B cell (primary cell): ENCODE measurements around the gene MRPL19. TPM values are rescaled to one million over a fixed set of nuclear protein-coding genes. Genes with fewer than 3 reads are reported as not detected.

ENCODE experiments used
- ATAC-seq: fragments of 200-7000 bp; cut with Tn5 transposase; one replicate; pipeline ENCODE4 v1.10.0; 2021; ENCODE audit warnings: low read depth, mild to moderate bottlenecking, moderate number of reproducible peaks, moderate library complexity
- CTCF ChIA-PET: fragments of 350-600 bp; sonication (Branson Sonifier 250); formaldehyde crosslinking; loops from one replicate; lab custom pipeline; 2021; ENCODE audit warnings: antibody characterized with exemption, inconsistent platforms; lab: Charles Lee
- POLR2A ChIA-PET: fragments of 350-600 bp; sonication (Branson Sonifier 250); formaldehyde crosslinking; loops from one replicate; lab custom pipeline; 2021; ENCODE audit warnings: antibody characterized with exemption; lab: Charles Lee
- DNase-seq: peaks from one replicate; pipeline ENCODE4 v3.0.0; 2013
- H2AFZ ChIP-seq: 2 replicates; pipeline ENCODE4 v1.6.1; 2012; ENCODE audit warnings: mild to moderate bottlenecking, low read depth, low read length; ENCODE audit not compliant: insufficient read depth, poor library complexity, severe bottlenecking
- H3K27ac ChIP-seq, 2 donors: 1 replicate in 1 of 2; 2 replicates in 1 of 2; pipeline ENCODE4 v1.5.1; 2012 to 2013; ENCODE audit warnings: low read length in 2 of 2, mild to moderate bottlenecking in 2 of 2, moderate library complexity in 1 of 2
- H3K27me3 ChIP-seq, 4 experiments: fragments of 200-600 bp in 1 of 4; sonication (generic) in 1 of 4; replicated peaks in 1 of 4; 1 replicate in 2 of 4; 2 replicates in 2 of 4; pipeline versions ENCODE4 v1.6.1 to v1.7.0; 2013 to 2016; ENCODE audit warnings: low read length in 3 of 4, mild to moderate bottlenecking in 2 of 4, mixed read lengths in 1 of 4, moderate library complexity in 1 of 4; ENCODE audit not compliant: insufficient read depth in 4 of 4, control insufficient read depth in 3 of 4; ENCODE audit errors: control extremely low read depth in 1 of 4
- H3K36me3 ChIP-seq, 2 experiments: replicated peaks in 1 of 2; 1 replicate in 1 of 2; 2 replicates in 1 of 2; pipeline versions ENCODE4 v1.6.1 to v1.7.1; 2013; ENCODE audit warnings: low read length in 1 of 2; ENCODE audit not compliant: insufficient read depth in 2 of 2, control insufficient read depth in 1 of 2; ENCODE audit errors: control extremely low read depth in 1 of 2, extremely low read depth in 1 of 2
- H3K4me1 ChIP-seq, 2 donors: fragments of 200-600 bp in 1 of 2; sonication (generic) in 1 of 2; 1 replicate in 1 of 2; 2 replicates in 1 of 2; pipeline versions ENCODE4 v1.5.1 to v1.6.1; 2013 to 2017; ENCODE audit warnings: low read length in 2 of 2; ENCODE audit not compliant: control insufficient read depth in 2 of 2, insufficient read depth in 2 of 2
- H3K4me2 ChIP-seq: replicated peaks from 2 replicates; pipeline ENCODE3; 2012; ENCODE audit warnings: mild to moderate bottlenecking, low read depth, low read length; ENCODE audit not compliant: poor library complexity, severe bottlenecking
- H3K4me3 ChIP-seq, 5 experiments: fragments of 200-600 bp in 1 of 5; sonication (generic) in 1 of 5; 1 replicate in 3 of 5; 2 replicates in 2 of 5; pipeline versions ENCODE4 v1.5.1 to v1.7.0; 2011 to 2016; ENCODE audit warnings: low read length in 4 of 5, mild to moderate bottlenecking in 4 of 5, low read depth in 2 of 5, control low read depth in 1 of 5, moderate library complexity in 1 of 5; ENCODE audit not compliant: insufficient read depth in 1 of 5; ENCODE audit errors: control extremely low read depth in 1 of 5, extremely low read depth in 1 of 5
- H3K79me2 ChIP-seq: fragments of 200-600 bp; sonication (generic); one replicate; pipeline ENCODE4 v1.6.0; 2016; ENCODE audit warnings: low read length; ENCODE audit not compliant: control insufficient read depth, insufficient read depth
- H3K9ac ChIP-seq: fragments of 200-600 bp; sonication (generic); 2 replicates; pipeline ENCODE4 v1.6.1; 2017; ENCODE audit warnings: mild to moderate bottlenecking, low read length, moderate library complexity
- H3K9me3 ChIP-seq, 3 donors: one replicate each; pipeline versions ENCODE4 v1.6.1 to v1.7.1; 2013; ENCODE audit warnings: low read length in 2 of 3; ENCODE audit not compliant: control insufficient read depth in 2 of 3, insufficient read depth in 1 of 3; ENCODE audit errors: control extremely low read depth in 1 of 3
- H4K20me1 ChIP-seq: 2 replicates; pipeline ENCODE4 v1.6.0; 2012; ENCODE audit warnings: mild to moderate bottlenecking, low read length; ENCODE audit not compliant: insufficient read depth, control insufficient read depth, poor library complexity, severe bottlenecking
- H3K27ac Mint-ChIP-seq: one replicate; pipeline ENCODE4 v1.8.0; 2021; ENCODE audit warnings: mixed read lengths
- H3K27me3 Mint-ChIP-seq: one replicate; pipeline ENCODE4 v1.8.0; 2021; ENCODE audit warnings: mixed read lengths
- H3K4me1 Mint-ChIP-seq: one replicate; pipeline ENCODE4 v1.8.0; 2021; ENCODE audit warnings: mixed read lengths
- H3K4me3 Mint-ChIP-seq: one replicate; pipeline ENCODE4 v1.8.0; 2021; ENCODE audit warnings: mixed read lengths
- H3K9me3 Mint-ChIP-seq: one replicate; pipeline ENCODE4 v1.8.0; 2022; ENCODE audit warnings: mixed read lengths; ENCODE audit not compliant: insufficient read depth
- CTCF ChIP-seq: fragments of 200-600 bp; IDR thresholded peaks from one replicate; pipeline ENCODE4 v1.8.0; 2022; ENCODE audit warnings: antibody characterized with exemption, mild to moderate bottlenecking
- EZH2 ChIP-seq: IDR thresholded peaks from 2 replicates; pipeline ENCODE4 v1.6.1; 2012; ENCODE audit warnings: borderline replicate concordance, low read depth, mild to moderate bottlenecking, moderate library complexity, low read length; ENCODE audit not compliant: insufficient read depth, poor library complexity, severe bottlenecking
- WGBS: methylation state at CpG from one replicate; pipeline ENCODE4 v1.1.5; 2013; ENCODE audit warnings: missing lambda C conversion rate; ENCODE audit not compliant: insufficient coverage; 5-methylcytosine and 5-hydroxymethylcytosine counted together
- intact Hi-C: fragments of 100-400 bp; cut with micrococcal nuclease; formaldehyde crosslinking; loops from one replicate; pipeline ENCODE4 v1.10.0; 2022
- polyA plus RNA-seq: library from polyadenylated mRNA; depleted of rRNA; stranded (reverse); fragments of >200 nt; gene quantifications from 2 replicates; pipeline ENCODE4 v1.2.3, GENCODE V29; 2012
- total RNA-seq, 2 donors: library from RNA; stranded (reverse); fragments of 120-200 nt in 1 of 2; gene quantifications; 1 replicate in 1 of 2; 2 replicates in 1 of 2; pipeline versions ENCODE4 v1.2.3 to v1.2.4, GENCODE V29; 2013 to 2022

The MRPL19 gene
- total and polyA plus RNA-seq, 2 donors (not counting 1 experiment from before 2014, with no cell fraction given), result 3.4 to 28.4 TPM

- CTCF ChIA-PET, result interaction anchor here (0.8 to 1.1 kb wide), 3 partner anchors 8 to 14 kb away, joined by 3 read pairs; no protein-coding TSS in a partner anchor
- no peak for DNase-seq
- H3K9me3 ChIP-seq, result no peaks in the 10 kb centered on the region
- H3K4me1 Mint-ChIP-seq, result peaks cover 2% of the 10 kb centered on the region
- H3K4me3 Mint-ChIP-seq, result no peak overlapping the region
- intact Hi-C loops, result no loop called here
- peaks cover 0 to 2% (median under 1%) of the 10 kb centered on the region in 4 experiments for H3K27me3 ChIP-seq
- H3K27ac ChIP-seq, result no peak overlapping the region
- ATAC-seq, result no peak
- no peak overlapping the region for H3K9ac ChIP-seq
- H3K4me2 ChIP-seq, result no peak overlapping the region
- no peaks in the 10 kb centered on the region for H3K36me3 ChIP-seq
- WGBS, result 78% methylated on average over 5 of the region's 5 CpGs
- TF ChIP-seq CTCF, result no peak
- no peak for TF ChIP-seq EZH2
- H3K4me3 ChIP-seq, result no peak overlapping the region
- no peaks in the 10 kb centered on the region for H3K79me2 ChIP-seq
- no peaks in the 10 kb centered on the region for H4K20me1 ChIP-seq
- H3K27ac Mint-ChIP-seq, result no peak overlapping the region
- H3K4me1 ChIP-seq, result no peaks in the 10 kb centered on the region
- H3K9me3 Mint-ChIP-seq, result no peaks in the 10 kb centered on the region
- H2AFZ ChIP-seq, result no peak overlapping the region
- POLR2A ChIA-PET, result no interaction called here
- H3K27me3 Mint-ChIP-seq, result peaks cover 25% of the 10 kb centered on the region
These were observed 14.4 kb upstream of the MRPL19 start for GRCh38 chr2:75632091-75632701.

GRCh38 chr2:75632813-75633212, 13.8 kb upstream of the MRPL19 start:
- Histone ChIP-seq H3K4me1 (no peaks in the 10 kb centered on the region), H2AFZ (no peak overlapping the region), H3K27ac (no peak overlapping the region), H3K27me3 (peaks cover 0 to 4% (median 1%) of the 10 kb centered on the region in 4 experiments), H3K9ac (no peak overlapping the region), H3K36me3 (no peaks in the 10 kb centered on the region), H3K9me3 (no peaks in the 10 kb centered on the region), H3K4me3 (no peak overlapping the region), H3K4me2 (no peak overlapping the region), H4K20me1 (no peaks in the 10 kb centered on the region), H3K79me2 (no peaks in the 10 kb centered on the region)
- ChIA-PET POLR2A (no interaction called here), CTCF (interaction anchor here (0.8 kb wide), 1 partner anchor 14 kb away, joined by 3 read pairs; no protein-coding TSS in a partner anchor)
- TF ChIP-seq EZH2 (no peak), CTCF (no peak)
- no peak overlapping the region for H3K4me3 Mint-ChIP-seq
- no peaks in the 10 kb centered on the region for H3K9me3 Mint-ChIP-seq
- whole genome bisulfite sequencing, result no CpG with 5 or more reads among the region's 1 CpG
- H3K27me3 Mint-ChIP-seq, result peaks cover 31% of the 10 kb centered on the region
- intact Hi-C loops, result no loop called here
- no peak overlapping the region for H3K27ac Mint-ChIP-seq
- DNase-seq (no peak), ATAC-seq (no peak)
- H3K4me1 Mint-ChIP-seq, result peaks cover 2% of the 10 kb centered on the region
